NCI-H2081 (cell line): ENCODE measurements around the gene SYNPO2.
"Not testable (repeated sequence)": the region's sequence is repeated elsewhere in the genome, so short reads cannot be mapped to it uniquely, and the experiment has no call there.

Experiments
- DNase-seq, 2 experiments: peaks; one replicate each; lab custom pipeline; 2025; lab: John Stamatoyannopoulos, UW

Gene SYNPO2

GRCh38 chr4:119035951-119036737, 147.5 kb downstream of the SYNPO2 start:
- no peak for DNase-seq

- DNase-seq = no peak
Measured at GRCh38 chr4:119037709-119038108, 149.1 kb downstream of the SYNPO2 start.

GRCh38 chr4:119038116-119038841, 149.6 kb downstream of the SYNPO2 start:
- DNase-seq = no peak

- DNase-seq = no peak
Measured at GRCh38 chr4:119039160-119039559, 150.5 kb downstream of the SYNPO2 start.

GRCh38 chr4:119039779-119040178, 151.1 kb downstream of the SYNPO2 start:
- DNase-seq = no peak

GRCh38 chr4:119040261-119040660, 151.6 kb downstream of the SYNPO2 start:
- no peak for DNase-seq

- no peak for DNase-seq
Measured at GRCh38 chr4:119040694-119041185, 152.1 kb downstream of the SYNPO2 start.

- DNase-seq = no peak
Measured at GRCh38 chr4:119041396-119041795, 152.7 kb downstream of the SYNPO2 start.

GRCh38 chr4:119041951-119042560, 153.4 kb downstream of the SYNPO2 start:
- DNase-seq = peak; percentile 55 to 74

- DNase-seq = no peak
Measured at GRCh38 chr4:119046263-119046662, 157.6 kb downstream of the SYNPO2 start.

- not testable (repeated sequence) for DNase-seq
Measured at GRCh38 chr4:119047059-119047458, 158.4 kb downstream of the SYNPO2 start.

- no peak for DNase-seq
Measured at GRCh38 chr4:119048446-119048845, 159.8 kb downstream of the SYNPO2 start.

GRCh38 chr4:119049342-119049741, 160.7 kb downstream of the SYNPO2 start:
- DNase-seq = no peak

GRCh38 chr4:119050527-119051090, 162.0 kb downstream of the SYNPO2 start:
- no peak for DNase-seq

- no peak for DNase-seq
Measured at GRCh38 chr4:119053245-119053644, 164.6 kb downstream of the SYNPO2 start.

- no peak for DNase-seq
Measured at GRCh38 chr4:119053997-119054396, 165.3 kb downstream of the SYNPO2 start.

- no peak for DNase-seq
Measured at GRCh38 chr4:119057417-119057816, 168.8 kb downstream of the SYNPO2 start.

GRCh38 chr4:119059221-119059620, 170.6 kb downstream of the SYNPO2 start:
- DNase-seq = no peak

GRCh38 chr4:119067125-119067524, 178.5 kb downstream of the SYNPO2 start:
- DNase-seq = not testable (repeated sequence)

- not testable (repeated sequence) for DNase-seq
Measured at GRCh38 chr4:119067670-119068360, 179.2 kb downstream of the SYNPO2 start.

GRCh38 chr4:119068529-119068962, 179.9 kb downstream of the SYNPO2 start:
- DNase-seq = no peak

- no peak for DNase-seq
Measured at GRCh38 chr4:119070301-119070700, 181.6 kb downstream of the SYNPO2 start.
